HepG2 (cell line): ENCODE data around the gene FITM1. TPM values are rescaled to one million over a fixed set of nuclear protein-coding genes. Genes with fewer than 3 reads are reported as not detected.

Experiments
- ATF1 ChIP-seq: IDR thresholded peaks from 2 replicates; pipeline ENCODE4 v1.6.1; 2016; ENCODE audit warnings: mild to moderate bottlenecking, control low read depth
- BRD4 ChIP-seq: sonication (generic); formaldehyde crosslinking; IDR thresholded peaks from 2 replicates; pipeline ENCODE4 v1.4.0; 2020; ENCODE audit warnings: missing genetic modification reagents
- CREB1 ChIP-seq, 2 experiments: fragments of 450-650 bp in 1 of 2; IDR thresholded peaks; 2 replicates each; pipeline ENCODE4 v1.6.1; 2016 to 2017; ENCODE audit warnings: control low read depth in 1 of 2, mild to moderate bottlenecking in 1 of 2, missing compliant biosample characterization in 1 of 2, missing genetic modification characterization in 1 of 2
- EEA1 ChIP-seq: sonication (generic); formaldehyde crosslinking; IDR thresholded peaks from 2 replicates; pipeline ENCODE4 v1.5.1; 2020; ENCODE audit warnings: mild to moderate bottlenecking, missing genetic modification reagents, borderline replicate concordance
- EED ChIP-seq: sonication (generic); formaldehyde crosslinking; IDR thresholded peaks from 2 replicates; pipeline ENCODE4 v1.5.0; 2020; ENCODE audit warnings: mild to moderate bottlenecking, missing genetic modification reagents
- ELF4 ChIP-seq: sonication (generic); formaldehyde crosslinking; IDR thresholded peaks from 2 replicates; pipeline ENCODE4 v1.5.0; 2020; ENCODE audit warnings: missing genetic modification reagents, mild to moderate bottlenecking, moderate library complexity, borderline replicate concordance
- FOXA1 ChIP-seq, 2 experiments: fragments of 450-650 bp in 1 of 2; sonication (generic) in 1 of 2; formaldehyde crosslinking in 1 of 2; IDR thresholded peaks; 2 replicates each; pipeline versions ENCODE4 v1.4.0 to v1.6.1; 2016 to 2020; ENCODE audit warnings: missing genetic modification reagents in 1 of 2
- KLF13 ChIP-seq: sonication (generic); formaldehyde crosslinking; IDR thresholded peaks from 2 replicates; pipeline ENCODE4 v1.4.0; 2020; ENCODE audit warnings: mild to moderate bottlenecking, missing genetic modification reagents
- MYC ChIP-seq: sonication (generic); formaldehyde crosslinking; IDR thresholded peaks from 2 replicates; pipeline ENCODE4 v1.9.0; 2021; ENCODE audit warnings: missing genetic modification reagents, borderline replicate concordance
- PREB ChIP-seq: sonication (generic); formaldehyde crosslinking; IDR thresholded peaks from 2 replicates; pipeline ENCODE4 v1.4.0; 2020; ENCODE audit warnings: missing genetic modification reagents
- RBFOX2 ChIP-seq: fragments of 200-400 bp; formaldehyde crosslinking; IDR thresholded peaks from 2 replicates; pipeline ENCODE4 v1.6.1; 2017; ENCODE audit warnings: low read depth, mild to moderate bottlenecking, low read length
- RBM39 ChIP-seq: fragments of 200-400 bp; formaldehyde crosslinking; IDR thresholded peaks from one replicate; pipeline ENCODE4 v1.6.1; 2018; ENCODE audit warnings: antibody characterized with exemption, mild to moderate bottlenecking, low read depth, low read length; ENCODE audit not compliant: poor library complexity, severe bottlenecking
- SP4 ChIP-seq: sonication (generic); formaldehyde crosslinking; IDR thresholded peaks from 2 replicates; pipeline ENCODE4 v1.8.1; 2023; ENCODE audit warnings: mild to moderate bottlenecking, missing genetic modification reagents
- SUZ12 ChIP-seq: fragments of 150-350 bp; IDR thresholded peaks from 2 replicates; pipeline ENCODE4 v1.6.1; 2014; ENCODE audit warnings: low read depth, low read length
- THYN1 ChIP-seq: sonication (generic); formaldehyde crosslinking; IDR thresholded peaks from 2 replicates; pipeline ENCODE4 v1.8.1; 2023; ENCODE audit warnings: low read depth, mild to moderate bottlenecking, moderate library complexity, missing genetic modification reagents, borderline replicate concordance
- YEATS4 ChIP-seq: sonication (generic); formaldehyde crosslinking; IDR thresholded peaks from 2 replicates; pipeline ENCODE4 v1.4.0; 2020; ENCODE audit warnings: missing genetic modification reagents, borderline replicate concordance
- ZNF331 ChIP-seq: sonication (generic); formaldehyde crosslinking; IDR thresholded peaks from 2 replicates; pipeline ENCODE4 v1.4.0; 2020; ENCODE audit warnings: missing genetic modification reagents
- ZNF451 ChIP-seq: sonication (generic); formaldehyde crosslinking; IDR thresholded peaks from 2 replicates; pipeline ENCODE4 v1.5.0; 2020; ENCODE audit warnings: mild to moderate bottlenecking, missing genetic modification reagents
- ZNF484 ChIP-seq: sonication (generic); formaldehyde crosslinking; IDR thresholded peaks from 2 replicates; pipeline ENCODE4 v1.5.1; 2020; ENCODE audit warnings: mild to moderate bottlenecking, low read depth, missing genetic modification reagents, borderline replicate concordance
- ZNF839 ChIP-seq: sonication (generic); formaldehyde crosslinking; IDR thresholded peaks from 2 replicates; pipeline ENCODE4 v1.4.0; 2020; ENCODE audit warnings: missing genetic modification reagents, mild to moderate bottlenecking, borderline replicate concordance
- ZSCAN22 ChIP-seq: sonication (generic); formaldehyde crosslinking; IDR thresholded peaks from 2 replicates; pipeline ENCODE4 v1.4.0; 2020; ENCODE audit warnings: mild to moderate bottlenecking, missing genetic modification reagents
- polyA plus RNA-seq, 8 experiments: library from polyadenylated mRNA; depleted of rRNA in 3 of 8; stranded (reverse) in 7 of 8; unstranded in 1 of 8; fragments of >200 nt; fragmentation: Illumina TruSeq in 4 of 8; extraction: Trizol in 4 of 8; gene quantifications; 2 replicates each; pipeline versions ENCODE4 v1.2.1 to v1.2.3, GENCODE V29; 2011 to 2016; ENCODE audit warnings: low read depth in 4 of 8, missing spikeins in 1 of 8, mixed read lengths in 1 of 8; ENCODE audit not compliant: insufficient read depth in 1 of 8
- total RNA-seq, 5 experiments: library from RNA; depleted of rRNA; stranded (reverse); fragments of >200 nt; fragmentation: Illumina TruSeq; extraction: Trizol; gene quantifications; 2 replicates each; pipeline ENCODE4 v1.2.3, GENCODE V29; 2016; ENCODE audit warnings: low read depth in 1 of 5
- TF ChIP-seq, protein P1 (sequence below): sonication (generic); formaldehyde crosslinking; conservative IDR thresholded peaks from 2 replicates; pipeline ENCODE4 v1.8.0; 2022; ENCODE audit warnings: missing genetic modification reagents
- TF ChIP-seq, protein P2 (sequence below): sonication (generic); formaldehyde crosslinking; IDR thresholded peaks from 2 replicates; pipeline ENCODE4 v1.5.0; 2020; ENCODE audit warnings: mild to moderate bottlenecking, missing genetic modification reagents

Gene FITM1
- total and polyA plus RNA-seq, 2 of the 13 experiments (the other 11 are each of a cell fraction or from before 2014, with no cell fraction given): 2.7 to 5.8 TPM

DNA sequence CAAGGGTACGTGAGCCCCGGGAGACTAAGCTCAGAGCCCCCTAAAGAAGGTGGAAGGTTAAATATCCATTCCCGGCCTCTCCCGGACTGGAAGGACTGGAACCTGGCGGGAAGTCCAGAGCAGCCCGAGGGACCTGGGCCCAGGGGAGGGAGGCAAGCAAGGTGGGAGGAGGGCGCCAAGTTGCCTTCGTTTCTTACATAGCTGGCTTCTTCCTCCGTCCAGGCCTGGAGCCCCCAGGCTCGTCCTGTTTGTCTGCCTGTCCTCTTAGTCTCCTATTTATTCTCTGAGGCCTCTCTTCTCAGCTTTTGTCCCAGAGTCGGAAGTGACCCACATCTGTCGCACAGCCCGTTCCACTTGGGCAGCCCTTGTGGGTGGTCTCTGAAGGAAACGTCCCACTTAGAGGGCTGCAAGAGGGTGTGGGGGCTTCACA is 35.6 kb upstream of the FITM1 start (continued):
- TF ChIP-seq, protein P1, sequence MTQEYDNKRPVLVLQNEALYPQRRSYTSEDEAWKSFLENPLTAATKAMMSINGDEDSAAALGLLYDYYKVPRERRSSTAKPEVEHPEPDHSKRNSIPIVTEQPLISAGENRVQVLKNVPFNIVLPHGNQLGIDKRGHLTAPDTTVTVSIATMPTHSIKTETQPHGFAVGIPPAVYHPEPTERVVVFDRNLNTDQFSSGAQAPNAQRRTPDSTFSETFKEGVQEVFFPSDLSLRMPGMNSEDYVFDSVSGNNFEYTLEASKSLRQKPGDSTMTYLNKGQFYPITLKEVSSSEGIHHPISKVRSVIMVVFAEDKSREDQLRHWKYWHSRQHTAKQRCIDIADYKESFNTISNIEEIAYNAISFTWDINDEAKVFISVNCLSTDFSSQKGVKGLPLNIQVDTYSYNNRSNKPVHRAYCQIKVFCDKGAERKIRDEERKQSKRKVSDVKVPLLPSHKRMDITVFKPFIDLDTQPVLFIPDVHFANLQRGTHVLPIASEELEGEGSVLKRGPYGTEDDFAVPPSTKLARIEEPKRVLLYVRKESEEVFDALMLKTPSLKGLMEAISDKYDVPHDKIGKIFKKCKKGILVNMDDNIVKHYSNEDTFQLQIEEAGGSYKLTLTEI: no peak
- TF ChIP-seq ATF1 (CRISPR knock-in tag) (no peak), SP4 (CRISPR knock-in tag) (no peak), RBM39 (no peak), EED (CRISPR knock-in tag) (peak; percentile 69; the same call in 1 of the 2 replicates), ELF4 (peak; percentile 77; the same call in 1 of the 2 replicates), PREB (CRISPR knock-in tag) (no peak), ZNF484 (0 out of 2 replicates have a peak, but pooled peaks have one; percentile 9), KLF13 (CRISPR knock-in tag) (no peak), ZNF839 (CRISPR knock-in tag) (peak; percentile 21; the same call in 1 of the 2 replicates), ZNF331 (CRISPR knock-in tag) (no peak), RBFOX2 (no peak), YEATS4 (no peak), ZSCAN22 (0 out of 2 replicates have a peak, but pooled peaks have one; percentile 12), EEA1 (peak; percentile 9; the same call in 1 of the 2 replicates), THYN1 (no peak; the same call in 1 of the 2 replicates), CREB1 (IDR thresholded peaks at IDR 0.05) (no peak), CREB1 (CRISPR knock-in tag; IDR thresholded peaks at IDR 0.05) (no peak), BRD4 (CRISPR knock-in tag) (no peak), MYC (CRISPR knock-in tag) (no peak), ZNF451 (no peak; the same call in 1 of the 2 replicates), FOXA1 (IDR thresholded peaks at IDR 0.05) (no peak), FOXA1 (CRISPR knock-in tag; IDR thresholded peaks at IDR 0.05) (no peak), SUZ12 (no peak)
- TF ChIP-seq, protein P2, sequence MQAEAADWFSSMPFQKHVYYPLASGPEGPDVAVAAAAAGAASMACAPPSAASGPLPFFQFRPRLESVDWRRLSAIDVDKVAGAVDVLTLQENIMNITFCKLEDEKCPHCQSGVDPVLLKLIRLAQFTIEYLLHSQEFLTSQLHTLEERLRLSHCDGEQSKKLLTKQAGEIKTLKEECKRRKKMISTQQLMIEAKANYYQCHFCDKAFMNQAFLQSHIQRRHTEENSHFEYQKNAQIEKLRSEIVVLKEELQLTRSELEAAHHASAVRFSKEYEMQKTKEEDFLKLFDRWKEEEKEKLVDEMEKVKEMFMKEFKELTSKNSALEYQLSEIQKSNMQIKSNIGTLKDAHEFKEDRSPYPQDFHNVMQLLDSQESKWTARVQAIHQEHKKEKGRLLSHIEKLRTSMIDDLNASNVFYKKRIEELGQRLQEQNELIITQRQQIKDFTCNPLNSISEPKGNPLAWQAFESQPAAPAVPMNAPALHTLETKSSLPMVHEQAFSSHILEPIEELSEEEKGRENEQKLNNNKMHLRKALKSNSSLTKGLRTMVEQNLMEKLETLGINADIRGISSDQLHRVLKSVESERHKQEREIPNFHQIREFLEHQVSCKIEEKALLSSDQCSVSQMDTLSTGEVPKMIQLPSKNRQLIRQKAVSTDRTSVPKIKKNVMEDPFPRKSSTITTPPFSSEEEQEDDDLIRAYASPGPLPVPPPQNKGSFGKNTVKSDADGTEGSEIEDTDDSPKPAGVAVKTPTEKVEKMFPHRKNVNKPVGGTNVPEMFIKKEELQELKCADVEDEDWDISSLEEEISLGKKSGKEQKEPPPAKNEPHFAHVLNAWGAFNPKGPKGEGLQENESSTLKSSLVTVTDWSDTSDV: no peak
